ENCODE measurements around the gene NCAM1.
A peak's percentile ranks its signal among the peaks of the same experiment; 100 is the strongest.

NCAM1 gene

GRCh38 chr11:113188371-113188834, 227.2 kb downstream of the NCAM1 start:
- H3K36me3 ChIP-seq (replicated peaks in 1 of 2; ENCODE audit: control insufficient read depth in 2 of 2, insufficient read depth in 2 of 2, low read length in 2 of 2) = no peaks in the 10 kb centered on the region
- H3K23ac ChIP-seq (ENCODE audit: low read depth, low read length, poor library complexity) = no peak overlapping the region
- H3K9me3 ChIP-seq (replicated peaks in 1 of 2; ENCODE audit: control insufficient read depth in 2 of 2, insufficient read depth in 1 of 2, low read depth in 1 of 2, low read length in 2 of 2) = no peaks in the 10 kb centered on the region
- H3K14ac ChIP-seq (ENCODE audit: low read length) = no peak overlapping the region
- H3K4ac ChIP-seq (ENCODE audit: low read length) = no peak overlapping the region
- DNase-seq (ENCODE audit: low spot score) = no peak
- no peak overlapping the region for H3K18ac ChIP-seq (ENCODE audit: low read length)
- H2AFZ ChIP-seq (ENCODE audit: low read length) = no peak overlapping the region
- no peak overlapping the region for H3K4me3 ChIP-seq (ENCODE audit: low read length in 2 of 2)
- no peak overlapping the region for H2BK5ac ChIP-seq (ENCODE audit: low read length)
- H3K4me1 ChIP-seq (ENCODE audit: control insufficient read depth in 2 of 2, insufficient read depth in 1 of 2, low read depth in 1 of 2, low read length in 2 of 2) = peaks cover 0 to 14% of the 10 kb centered on the region in 2 donors
- H3K9ac ChIP-seq (ENCODE audit: low read depth, low read length, poor library complexity) = no peak overlapping the region
- no peaks in the 10 kb centered on the region for H3K27me3 ChIP-seq (ENCODE audit: control insufficient read depth in 3 of 3, insufficient read depth in 3 of 3, low read depth in 1 of 3, low read length in 3 of 3)
- no peak overlapping the region for H2BK12ac ChIP-seq (ENCODE audit: low read length)
- H2AK5ac ChIP-seq (ENCODE audit: low read depth, low read length) = no peak overlapping the region
- no peak overlapping the region for H3K27ac ChIP-seq (replicated peaks; ENCODE audit: low read length)
- H4K8ac ChIP-seq (ENCODE audit: low read depth, low read length) = no peak overlapping the region
- H2BK15ac ChIP-seq (ENCODE audit: low read length) = no peak overlapping the region
- no peak overlapping the region for H3K4me2 ChIP-seq (ENCODE audit: insufficient read depth, low read length, poor library complexity, severe bottlenecking)
- no peaks in the 10 kb centered on the region for H3K79me1 ChIP-seq (ENCODE audit: low read depth, low read length)
- no peak overlapping the region for H4K91ac ChIP-seq (ENCODE audit: low read depth, low read length, poor library complexity)
- no peak overlapping the region for H2BK120ac ChIP-seq (ENCODE audit: low read depth, low read length)

DNA sequence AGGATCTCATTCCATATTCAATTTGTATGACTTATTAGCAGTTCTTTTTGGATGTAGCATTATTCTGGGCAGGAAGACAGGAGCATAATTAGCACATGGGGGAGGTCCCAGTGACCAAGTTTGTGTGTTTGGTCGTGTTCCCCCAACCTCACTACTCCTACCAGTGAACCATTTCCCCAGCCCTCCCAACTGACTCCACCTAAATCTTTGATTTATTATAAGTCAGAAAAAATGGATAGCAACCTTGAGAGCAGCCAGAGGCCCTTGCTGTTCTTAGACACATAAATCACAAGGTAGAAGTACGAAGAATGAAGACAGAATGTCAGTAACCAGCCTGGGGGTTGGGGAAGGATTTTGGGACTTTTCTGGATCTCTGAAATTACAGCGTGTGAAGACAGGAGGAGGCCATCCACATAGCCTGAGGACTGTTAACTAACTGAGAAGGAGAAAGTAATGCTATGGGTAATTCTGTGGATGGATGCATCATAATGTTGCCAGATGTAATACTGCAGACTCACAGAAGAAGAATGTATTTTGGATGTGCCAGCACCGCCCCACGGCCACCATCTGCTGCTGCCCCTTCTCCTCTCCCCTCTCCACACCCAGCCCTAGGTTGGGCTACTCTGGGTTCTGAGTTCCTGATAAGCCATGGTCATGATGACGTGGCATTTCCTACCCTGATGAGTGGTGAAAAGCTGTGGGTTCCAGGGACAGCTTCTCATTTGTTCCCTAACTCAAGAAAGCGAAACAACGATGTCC, 228.9 kb downstream of the NCAM1 start:
- Histone ChIP-seq H3K27ac (replicated peaks; ENCODE audit: low read length) (no peak overlapping the region), H4K91ac (ENCODE audit: low read depth, low read length, poor library complexity) (no peak overlapping the region), H3K18ac (ENCODE audit: low read length) (peak overlapping the region; percentile 29), H3K9me3 (replicated peaks in 1 of 2; ENCODE audit: control insufficient read depth in 2 of 2, insufficient read depth in 1 of 2, low read depth in 1 of 2, low read length in 2 of 2) (no peaks in the 10 kb centered on the region), H3K4me1 (ENCODE audit: control insufficient read depth in 2 of 2, insufficient read depth in 1 of 2, low read depth in 1 of 2, low read length in 2 of 2) (peaks cover 0 to 16% of the 10 kb centered on the region in 2 donors), H4K8ac (ENCODE audit: low read depth, low read length) (no peak overlapping the region), H2BK15ac (ENCODE audit: low read length) (no peak overlapping the region), H3K14ac (ENCODE audit: low read length) (no peak overlapping the region), H2AFZ (ENCODE audit: low read length) (no peak overlapping the region), H3K79me1 (ENCODE audit: low read depth, low read length) (no peaks in the 10 kb centered on the region), H3K4ac (ENCODE audit: low read length) (peak overlapping the region; percentile 44), H3K4me3 (ENCODE audit: low read length in 2 of 2) (no peak overlapping the region), H3K9ac (ENCODE audit: low read depth, low read length, poor library complexity) (no peak overlapping the region), H2AK5ac (ENCODE audit: low read depth, low read length) (no peak overlapping the region), H2BK120ac (ENCODE audit: low read depth, low read length) (no peak overlapping the region), H3K27me3 (ENCODE audit: control insufficient read depth in 3 of 3, insufficient read depth in 3 of 3, low read depth in 1 of 3, low read length in 3 of 3) (no peaks in the 10 kb centered on the region), H3K36me3 (replicated peaks in 1 of 2; ENCODE audit: control insufficient read depth in 2 of 2, insufficient read depth in 2 of 2, low read length in 2 of 2) (no peaks in the 10 kb centered on the region), H2BK5ac (ENCODE audit: low read length) (no peak overlapping the region), H3K4me2 (ENCODE audit: insufficient read depth, low read length, poor library complexity, severe bottlenecking) (no peak overlapping the region), H3K23ac (ENCODE audit: low read depth, low read length, poor library complexity) (no peak overlapping the region), H2BK12ac (ENCODE audit: low read length) (no peak overlapping the region)
- DNase-seq (ENCODE audit: low spot score) = no peak
- no CpG with 5 or more reads among the region's 8 CpGs for WGBS, 2 donors (ENCODE audit: extremely low coverage in 2 of 2, insufficient read length in 2 of 2, insufficient replicate concordance in 1 of 2)

GRCh38 chr11:113192121-113192925, 231.1 kb downstream of the NCAM1 start:
- Histone ChIP-seq H2BK12ac (ENCODE audit: low read length) (no peak overlapping the region), H3K27me3 (ENCODE audit: control insufficient read depth in 3 of 3, insufficient read depth in 3 of 3, low read depth in 1 of 3, low read length in 3 of 3) (no peaks in the 10 kb centered on the region), H3K36me3 (replicated peaks in 1 of 2; ENCODE audit: control insufficient read depth in 2 of 2, insufficient read depth in 2 of 2, low read length in 2 of 2) (no peaks in the 10 kb centered on the region), H3K27ac (replicated peaks; ENCODE audit: low read length) (peak overlapping the region; percentile 64), H4K8ac (ENCODE audit: low read depth, low read length) (no peak overlapping the region), H3K14ac (ENCODE audit: low read length) (no peak overlapping the region), H2BK120ac (ENCODE audit: low read depth, low read length) (no peak overlapping the region), H3K23ac (ENCODE audit: low read depth, low read length, poor library complexity) (no peak overlapping the region), H3K4me1 (ENCODE audit: control insufficient read depth in 2 of 2, insufficient read depth in 1 of 2, low read depth in 1 of 2, low read length in 2 of 2) (peaks cover 0 to 16% of the 10 kb centered on the region in 2 donors), H2AK5ac (ENCODE audit: low read depth, low read length) (no peak overlapping the region), H2BK5ac (ENCODE audit: low read length) (no peak overlapping the region), H3K9me3 (replicated peaks in 1 of 2; ENCODE audit: control insufficient read depth in 2 of 2, insufficient read depth in 1 of 2, low read depth in 1 of 2, low read length in 2 of 2) (no peaks in the 10 kb centered on the region), H2AFZ (ENCODE audit: low read length) (no peak overlapping the region), H3K4ac (ENCODE audit: low read length) (no peak overlapping the region), H2BK15ac (ENCODE audit: low read length) (no peak overlapping the region), H3K9ac (ENCODE audit: low read depth, low read length, poor library complexity) (no peak overlapping the region), H3K18ac (ENCODE audit: low read length) (no peak overlapping the region), H3K4me3 (ENCODE audit: low read length in 2 of 2) (no peak overlapping the region), H3K4me2 (ENCODE audit: insufficient read depth, low read length, poor library complexity, severe bottlenecking) (peak overlapping the region; percentile 12), H4K91ac (ENCODE audit: low read depth, low read length, poor library complexity) (no peak overlapping the region), H3K79me1 (ENCODE audit: low read depth, low read length) (no peaks in the 10 kb centered on the region)
- peak; percentile 60 for DNase-seq (ENCODE audit: low spot score)
- WGBS, 2 donors (ENCODE audit: extremely low coverage in 2 of 2, insufficient read length in 2 of 2, insufficient replicate concordance in 1 of 2) = no CpG with 5 or more reads among the region's 8 CpGs

GRCh38 chr11:113193016-113193415, 231.8 kb downstream of the NCAM1 start:
- Histone ChIP-seq H3K4me1 (ENCODE audit: control insufficient read depth in 2 of 2, insufficient read depth in 1 of 2, low read depth in 1 of 2, low read length in 2 of 2) (peaks cover 0 to 16% of the 10 kb centered on the region in 2 donors), H3K36me3 (replicated peaks in 1 of 2; ENCODE audit: control insufficient read depth in 2 of 2, insufficient read depth in 2 of 2, low read length in 2 of 2) (no peaks in the 10 kb centered on the region), H2BK12ac (ENCODE audit: low read length) (no peak overlapping the region), H4K91ac (ENCODE audit: low read depth, low read length, poor library complexity) (no peak overlapping the region), H3K4me3 (ENCODE audit: low read length in 2 of 2) (no peak overlapping the region), H2BK120ac (ENCODE audit: low read depth, low read length) (no peak overlapping the region), H4K8ac (ENCODE audit: low read depth, low read length) (no peak overlapping the region), H3K4ac (ENCODE audit: low read length) (no peak overlapping the region), H3K79me1 (ENCODE audit: low read depth, low read length) (no peaks in the 10 kb centered on the region), H2BK15ac (ENCODE audit: low read length) (no peak overlapping the region), H3K27me3 (ENCODE audit: control insufficient read depth in 3 of 3, insufficient read depth in 3 of 3, low read depth in 1 of 3, low read length in 3 of 3) (no peaks in the 10 kb centered on the region), H3K18ac (ENCODE audit: low read length) (no peak overlapping the region), H3K23ac (ENCODE audit: low read depth, low read length, poor library complexity) (no peak overlapping the region), H2AFZ (ENCODE audit: low read length) (no peak overlapping the region), H2AK5ac (ENCODE audit: low read depth, low read length) (no peak overlapping the region), H3K14ac (ENCODE audit: low read length) (no peak overlapping the region), H3K9me3 (replicated peaks in 1 of 2; ENCODE audit: control insufficient read depth in 2 of 2, insufficient read depth in 1 of 2, low read depth in 1 of 2, low read length in 2 of 2) (no peaks in the 10 kb centered on the region), H3K4me2 (ENCODE audit: insufficient read depth, low read length, poor library complexity, severe bottlenecking) (peak overlapping the region; percentile 12), H3K27ac (replicated peaks; ENCODE audit: low read length) (peak overlapping the region; percentile 64), H2BK5ac (ENCODE audit: low read length) (no peak overlapping the region), H3K9ac (ENCODE audit: low read depth, low read length, poor library complexity) (no peak overlapping the region)
- no peak for DNase-seq (ENCODE audit: low spot score)
- no CpG with 5 or more reads among the region's 7 CpGs for WGBS, 2 donors (ENCODE audit: extremely low coverage in 2 of 2, insufficient read length in 2 of 2, insufficient replicate concordance in 1 of 2)

All from neuronal stem cell (in vitro differentiated cells).